CD4-positive, alpha-beta T cell treated with Interleukin-2 at 100 ng/mL for 4 hours (primary cell): ENCODE results near the gene POLR3B.
"Not testable (repeated sequence)": the region's sequence is repeated elsewhere in the genome, so short reads cannot be mapped to it uniquely, and the experiment has no call there.

Experiments used
- DNase-seq: peaks from one replicate; pipeline ENCODE4 v3.0.0-alpha.2; 2020; ENCODE audit warnings: low spot score

The POLR3B gene

DNA sequence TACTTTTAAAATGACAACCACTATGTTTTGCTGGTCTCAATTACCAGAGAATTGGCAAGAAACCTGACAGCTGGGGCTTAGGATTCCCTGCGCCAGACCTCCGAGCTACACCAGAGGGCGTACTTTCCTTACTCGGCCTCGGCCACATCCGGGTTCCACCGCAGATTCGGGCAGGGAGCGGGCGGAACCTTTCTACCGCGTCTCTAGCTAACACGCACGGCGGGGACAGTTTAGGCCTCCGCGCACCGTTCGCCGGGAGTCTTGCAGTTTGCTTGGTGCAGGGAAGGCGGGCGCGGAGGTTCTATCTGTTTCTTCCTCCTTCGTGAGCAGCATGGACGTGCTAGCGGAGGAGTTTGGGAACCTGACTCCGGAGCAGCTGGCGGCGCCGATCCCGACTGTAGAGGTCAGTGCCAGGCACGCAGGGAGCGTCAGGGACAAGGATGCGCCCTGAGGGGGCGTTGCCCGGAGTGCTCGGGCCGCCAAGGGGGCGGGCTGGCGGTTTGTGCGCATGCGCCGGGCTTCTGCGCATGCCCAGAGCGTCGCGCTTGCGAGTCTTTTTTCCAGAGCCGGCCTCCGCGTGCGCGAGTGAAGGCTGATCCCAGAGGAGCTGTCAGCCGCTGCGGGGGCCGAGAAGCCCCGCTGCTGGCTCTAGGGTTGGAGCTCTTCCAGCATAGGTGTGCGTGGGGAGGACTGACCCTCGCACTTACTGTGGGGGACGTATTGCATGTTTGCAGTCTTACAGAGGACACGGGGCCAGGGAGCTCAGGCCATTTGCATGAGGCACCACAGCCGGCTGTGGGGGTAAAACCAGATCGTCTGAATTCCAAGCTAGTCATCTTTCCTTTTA, at the start of gene POLR3B:
Gene POLR3B, plus strand, starts transcription at position 200 of the 847 bp plus-strand sequence. Its CDS starts 132 bp downstream, at position 332.
- DNase-seq, result peak; percentile 97

- DNase-seq, result no peak
These were observed 49.4 kb upstream of the POLR3B start for GRCh38 chr12:106308121-106308520.

DNA sequence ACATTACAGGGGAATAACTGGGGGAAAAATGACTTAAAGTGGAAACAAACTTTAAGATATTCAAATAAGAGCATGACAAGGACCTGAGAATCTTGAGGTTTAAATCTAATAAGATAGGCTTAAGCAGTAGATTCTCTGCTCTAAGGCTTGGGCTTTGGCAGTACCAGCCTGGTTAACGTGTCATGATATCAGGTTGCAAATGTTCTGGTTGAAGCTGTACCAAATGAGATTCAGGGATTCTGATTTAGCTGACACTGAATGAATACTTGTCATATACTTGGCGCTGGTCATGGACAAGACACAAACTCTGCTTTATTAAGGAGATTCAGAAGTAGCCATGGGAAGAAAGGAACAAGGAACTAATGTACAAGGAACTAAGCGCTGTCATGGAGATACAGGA, 48.9 kb upstream of the POLR3B start:
- DNase-seq, result no peak

- no peak for DNase-seq
These were observed 47.7 kb upstream of the POLR3B start for GRCh38 chr12:106309671-106310505.

GRCh38 chr12:106310687-106311086, 46.9 kb upstream of the POLR3B start:
- DNase-seq, result no peak

GRCh38 chr12:106311139-106311538, 46.4 kb upstream of the POLR3B start:
- no peak for DNase-seq

DNA sequence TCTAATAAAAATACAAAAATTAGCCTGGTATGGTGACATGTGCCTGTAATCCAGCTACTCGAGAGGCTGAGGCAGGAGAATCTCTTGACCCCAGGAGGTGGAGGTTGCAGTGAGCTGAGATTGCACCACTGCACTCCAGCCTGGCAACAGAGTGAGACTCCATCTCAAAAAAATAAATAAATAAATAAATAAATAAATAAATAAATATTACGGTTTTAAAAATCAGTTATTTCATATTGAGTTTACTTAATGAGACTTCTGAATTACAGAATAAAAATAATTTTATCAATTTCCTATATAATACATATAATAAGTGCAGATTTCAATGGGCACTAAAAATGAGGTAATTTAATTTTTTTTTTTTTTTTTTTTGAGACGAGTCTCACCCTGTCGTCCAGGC, 44.1 kb upstream of the POLR3B start:
- DNase-seq, result not testable (repeated sequence)

- no peak for DNase-seq
These were observed 42.0 kb upstream of the POLR3B start for GRCh38 chr12:106315523-106315922.

DNA sequence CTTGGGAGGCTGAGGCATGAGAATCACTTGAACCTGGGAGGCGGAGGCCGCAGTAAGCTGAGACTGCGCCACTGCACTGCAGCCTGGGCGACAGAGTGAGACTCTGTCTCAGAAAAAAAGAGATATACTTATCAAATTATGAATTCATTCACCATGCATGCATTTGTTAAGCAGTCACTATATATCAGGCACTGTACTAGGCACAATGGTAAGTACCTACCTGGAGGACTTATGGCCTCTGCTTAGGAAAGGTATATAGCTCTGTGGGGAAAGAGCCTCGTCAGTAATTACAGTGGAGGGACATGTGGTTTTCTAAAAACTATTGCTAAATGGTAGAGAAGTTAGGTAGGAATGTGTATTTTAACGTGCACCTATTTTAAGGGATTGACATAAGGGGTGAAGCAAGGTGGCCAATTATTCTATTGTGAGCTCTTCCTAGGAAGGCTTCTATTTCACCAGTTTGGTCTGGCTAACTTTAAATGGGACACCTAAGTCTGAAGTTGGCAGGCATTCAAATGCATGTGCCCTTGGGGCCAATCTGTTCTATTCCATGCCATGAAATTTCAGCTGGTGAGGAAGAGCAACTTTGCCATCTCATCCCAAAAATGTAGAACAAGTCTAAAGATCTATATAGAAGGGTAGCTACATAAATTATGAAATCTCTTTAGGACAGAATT, 40.0 kb upstream of the POLR3B start:
- no peak for DNase-seq

- DNase-seq, result no peak
These were observed 36.3 kb upstream of the POLR3B start for GRCh38 chr12:106321139-106321850.

DNA sequence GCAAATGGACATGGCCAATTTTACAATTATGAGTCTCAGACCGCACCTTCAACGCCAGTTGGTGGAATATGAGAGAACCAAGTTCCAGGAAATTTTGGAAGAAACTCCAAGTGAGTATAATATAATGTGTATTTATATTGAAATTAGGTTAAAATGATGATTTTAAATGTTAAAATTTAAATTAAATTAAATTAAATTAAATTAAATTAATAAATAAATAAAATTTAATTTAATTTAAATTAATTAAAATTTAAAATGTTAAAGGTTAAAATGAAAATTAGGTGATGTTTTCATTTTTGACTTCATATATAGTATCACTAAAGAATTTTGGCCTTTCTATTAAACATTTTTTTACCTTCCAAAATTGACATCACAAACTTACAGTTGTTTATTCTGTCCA, 34.0 kb upstream of the POLR3B start:
- no peak for DNase-seq

DNA sequence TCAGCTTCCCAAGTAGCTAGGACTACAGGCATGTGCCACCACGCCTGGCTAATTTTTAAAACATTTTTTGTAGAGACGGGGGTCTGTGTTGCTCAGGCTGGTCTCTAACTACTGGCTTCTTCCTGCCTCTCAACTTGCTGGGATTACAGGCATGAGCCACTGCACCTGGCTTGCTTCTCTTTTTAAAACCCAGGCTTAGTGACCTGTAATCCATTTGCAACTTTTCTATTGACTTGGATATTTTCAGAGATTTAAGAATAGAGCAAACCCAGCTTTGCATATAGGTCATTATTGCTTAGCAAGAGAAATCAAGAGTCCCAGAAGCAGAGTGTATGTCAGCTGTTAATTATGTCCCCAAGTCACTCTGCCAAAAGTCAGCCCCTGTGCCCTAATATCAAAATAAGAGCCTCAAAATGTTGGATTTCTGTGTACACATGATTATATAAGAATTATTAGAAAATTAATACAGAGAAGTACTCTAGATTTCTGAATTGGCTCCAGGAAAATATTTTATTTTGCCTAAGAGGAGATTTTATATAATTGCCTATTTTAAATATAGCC, 30.2 kb upstream of the POLR3B start:
- no peak for DNase-seq

GRCh38 chr12:106328735-106329134, 28.8 kb upstream of the POLR3B start:
- DNase-seq, result no peak

DNA sequence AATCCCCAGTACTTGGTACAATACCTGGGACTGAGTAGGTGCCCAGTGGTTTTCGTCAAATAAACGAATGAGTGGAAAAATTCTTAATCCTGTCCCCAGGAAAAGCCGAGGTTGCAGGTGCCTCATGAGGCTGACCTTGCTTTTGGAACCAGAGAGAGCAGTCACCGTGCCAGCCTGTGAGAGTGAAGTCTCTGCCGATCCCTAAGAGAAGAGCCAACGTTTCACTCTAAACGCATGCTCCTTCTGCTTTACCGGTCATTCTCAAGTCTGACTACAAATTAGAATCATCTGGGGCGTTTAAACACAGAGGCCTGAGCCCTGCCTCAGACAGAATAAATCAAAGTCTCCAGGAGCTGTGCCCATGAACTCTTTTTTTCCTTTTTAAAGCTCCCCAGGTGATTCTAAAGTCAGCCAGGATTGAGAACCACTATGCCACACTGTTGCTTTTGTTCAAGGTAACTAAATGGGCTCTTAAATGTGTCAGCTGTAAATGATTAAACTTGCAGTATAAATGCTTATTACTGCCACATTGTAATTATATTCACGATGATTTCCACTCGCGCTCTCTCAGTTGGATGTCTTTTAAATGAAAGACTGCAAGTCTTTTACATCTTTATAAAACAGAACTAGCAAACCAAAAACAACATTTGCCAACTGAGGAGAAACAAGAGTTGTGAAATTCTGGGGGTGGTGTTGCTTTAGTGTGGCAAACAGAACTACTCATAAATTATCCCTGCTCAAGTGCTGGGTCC, 28.1 kb upstream of the POLR3B start:
- DNase-seq, result no peak

GRCh38 chr12:106331599-106331998, 25.9 kb upstream of the POLR3B start:
- DNase-seq, result no peak

DNA sequence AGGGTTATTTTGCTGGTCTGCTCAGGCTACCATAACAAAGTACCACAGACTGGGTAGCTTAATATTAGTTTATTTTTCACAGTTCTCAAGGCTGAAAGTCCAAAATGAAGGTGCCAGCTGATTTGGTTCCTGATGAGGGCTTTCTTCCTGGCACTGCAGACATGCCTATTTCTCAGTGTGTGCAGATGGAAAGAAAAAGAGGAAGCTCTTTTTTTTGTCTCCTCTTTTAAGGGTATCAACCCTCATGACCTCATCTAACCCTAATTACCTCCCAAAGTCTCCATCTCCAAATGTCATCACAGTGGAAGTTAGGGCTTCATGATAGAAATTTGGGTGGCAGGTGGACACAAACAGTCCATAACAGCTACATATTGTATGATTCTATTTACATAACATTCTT, 25.0 kb upstream of the POLR3B start:
- DNase-seq, result no peak

- DNase-seq, result no peak
These were observed 24.5 kb upstream of the POLR3B start for GRCh38 chr12:106333010-106333409.

GRCh38 chr12:106333756-106334155, 23.8 kb upstream of the POLR3B start:
- DNase-seq, result no peak

- DNase-seq, result no peak
These were observed 16.3 kb upstream of the POLR3B start for GRCh38 chr12:106341086-106341877.
